Caco-2 (cell line): ENCODE data around the gene ABCA4. TPM values are rescaled to one million over a fixed set of nuclear protein-coding genes. Genes with fewer than 3 reads are reported as not detected.

Experiments
- BruUV-seq: library from RNA; stranded (reverse); fragments of 400-500 nt; replicated peaks from 2 replicates; lab custom pipeline; 2021; lab: Mats Ljungman, UMichigan
- CTCF ChIA-PET: fragments of 300-600 bp; sonication (Branson Sonifier 250); formaldehyde crosslinking; loops from one replicate; lab custom pipeline; 2022; ENCODE audit warnings: antibody characterized with exemption; lab: Charles Lee
- POLR2A ChIA-PET: fragments of 300-600 bp; sonication (Branson Sonifier 250); formaldehyde crosslinking; loops from one replicate; lab custom pipeline; 2022; ENCODE audit warnings: antibody characterized with exemption; lab: Charles Lee
- DNase-seq, 2 experiments: peaks; one replicate each; pipeline versions ENCODE4 v3.0.0 to v3.0.0-alpha.2; 2020 to 2022
- H3K27me3 ChIP-seq: replicated peaks from 2 replicates; pipeline ENCODE4 v1.6.0; 2011; ENCODE audit warnings: low read length; ENCODE audit not compliant: control insufficient read depth, insufficient read depth
- H3K36me3 ChIP-seq: 2 replicates; pipeline ENCODE4 v1.5.1; 2011; ENCODE audit warnings: low read length; ENCODE audit not compliant: control insufficient read depth, insufficient read depth
- H3K4me1 ChIP-seq: fragments of 250-450 bp; sonication (Bioruptor Pico); 2 replicates; pipeline ENCODE4 v1.5.1; 2020; ENCODE audit warnings: mild to moderate bottlenecking
- H3K4me3 ChIP-seq: 2 replicates; pipeline ENCODE4 v1.5.1; 2011; ENCODE audit warnings: low read depth, mild to moderate bottlenecking, control low read depth, low read length
- H3K9me3 ChIP-seq: fragments of 250-450 bp; sonication (Bioruptor Pico); 2 replicates; pipeline ENCODE4 v1.5.1; 2020; ENCODE audit warnings: mild to moderate bottlenecking, moderate library complexity
- H3K27ac Mint-ChIP-seq: one replicate; pipeline ENCODE4 v1.8.0; 2022; ENCODE audit warnings: mixed read lengths; ENCODE audit not compliant: unreplicated experiment
- H3K27me3 Mint-ChIP-seq: one replicate; pipeline ENCODE4 v1.8.0; 2022; ENCODE audit warnings: mixed read lengths; ENCODE audit not compliant: insufficient read depth, unreplicated experiment
- H3K36me3 Mint-ChIP-seq: one replicate; pipeline ENCODE4 v1.8.0; 2022; ENCODE audit warnings: mild to moderate bottlenecking, mixed read lengths; ENCODE audit not compliant: insufficient read depth, unreplicated experiment
- H3K4me1 Mint-ChIP-seq: one replicate; pipeline ENCODE4 v1.8.0; 2022; ENCODE audit warnings: low read depth, mixed read lengths; ENCODE audit not compliant: unreplicated experiment
- H3K4me3 Mint-ChIP-seq: one replicate; pipeline ENCODE4 v1.8.0; 2022; ENCODE audit warnings: mild to moderate bottlenecking, moderate library complexity, mixed read lengths; ENCODE audit not compliant: unreplicated experiment
- H3K9me3 Mint-ChIP-seq: one replicate; pipeline ENCODE4 v1.8.0; 2022; ENCODE audit warnings: mixed read lengths; ENCODE audit not compliant: unreplicated experiment
- intact Hi-C: fragments of 100-400 bp; cut with micrococcal nuclease; formaldehyde crosslinking; loops from one replicate; pipeline ENCODE4 v1.10.0; 2022; ENCODE audit not compliant: unreplicated experiment
- total RNA-seq: library from RNA; stranded (reverse); gene quantifications from 2 replicates; pipeline ENCODE4 v1.2.3, GENCODE V29; 2022
- TF ChIP-seq, protein P1 (sequence below), 2 experiments: fragments of 200-600 bp in 1 of 2; IDR thresholded peaks; 1 replicate in 1 of 2; 2 replicates in 1 of 2; pipeline versions ENCODE4 v1.5.1 to v1.8.0; 2011 to 2022; ENCODE audit warnings: antibody characterized with exemption in 1 of 2, control low read depth in 1 of 2, inconsistent platforms in 1 of 2, low read depth in 1 of 2, low read length in 1 of 2, mild to moderate bottlenecking in 1 of 2, moderate library complexity in 1 of 2; ENCODE audit not compliant: insufficient read depth in 1 of 2, severe bottlenecking in 1 of 2, unreplicated experiment in 1 of 2

The ABCA4 gene
- total RNA-seq, 1 experiment from 2014 or later: 1.8 TPM

DNA sequence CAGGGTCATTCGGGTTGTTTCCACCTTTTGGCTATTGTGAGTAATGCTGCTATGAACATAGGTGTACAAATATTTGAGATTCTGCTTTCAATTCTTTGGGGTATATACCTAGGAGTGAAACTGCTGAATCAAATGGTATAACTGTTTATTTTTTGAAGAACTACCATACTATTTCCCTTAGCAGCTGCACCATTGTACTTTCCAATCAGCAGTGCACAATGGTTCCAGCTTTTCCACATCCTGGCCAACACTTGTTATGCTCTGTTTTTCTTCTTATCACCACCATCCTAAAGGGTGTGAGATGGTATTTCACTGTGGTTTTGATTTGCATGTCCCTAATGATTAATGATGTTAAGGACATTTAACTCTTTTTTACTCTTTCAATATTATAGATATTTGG is 3.6 kb upstream of the ABCA4 start:
- DNase-seq: no peak
- H3K4me1 Mint-ChIP-seq: peaks cover 17% of the 10 kb centered on the region
- TF ChIP-seq, protein P1, sequence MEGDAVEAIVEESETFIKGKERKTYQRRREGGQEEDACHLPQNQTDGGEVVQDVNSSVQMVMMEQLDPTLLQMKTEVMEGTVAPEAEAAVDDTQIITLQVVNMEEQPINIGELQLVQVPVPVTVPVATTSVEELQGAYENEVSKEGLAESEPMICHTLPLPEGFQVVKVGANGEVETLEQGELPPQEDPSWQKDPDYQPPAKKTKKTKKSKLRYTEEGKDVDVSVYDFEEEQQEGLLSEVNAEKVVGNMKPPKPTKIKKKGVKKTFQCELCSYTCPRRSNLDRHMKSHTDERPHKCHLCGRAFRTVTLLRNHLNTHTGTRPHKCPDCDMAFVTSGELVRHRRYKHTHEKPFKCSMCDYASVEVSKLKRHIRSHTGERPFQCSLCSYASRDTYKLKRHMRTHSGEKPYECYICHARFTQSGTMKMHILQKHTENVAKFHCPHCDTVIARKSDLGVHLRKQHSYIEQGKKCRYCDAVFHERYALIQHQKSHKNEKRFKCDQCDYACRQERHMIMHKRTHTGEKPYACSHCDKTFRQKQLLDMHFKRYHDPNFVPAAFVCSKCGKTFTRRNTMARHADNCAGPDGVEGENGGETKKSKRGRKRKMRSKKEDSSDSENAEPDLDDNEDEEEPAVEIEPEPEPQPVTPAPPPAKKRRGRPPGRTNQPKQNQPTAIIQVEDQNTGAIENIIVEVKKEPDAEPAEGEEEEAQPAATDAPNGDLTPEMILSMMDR (IDR thresholded peaks at IDR 0.05; ENCODE audit: insufficient read depth in 1 of 2, low read depth in 1 of 2, low read length in 1 of 2, severe bottlenecking in 1 of 2, unreplicated experiment in 1 of 2): no peak
- CTCF ChIA-PET: no interaction called here
- no peaks in the 10 kb centered on the region for H3K27me3 Mint-ChIP-seq
- no TSS peak for BruUV-seq
- no peaks in the 10 kb centered on the region for H3K9me3 Mint-ChIP-seq
- H3K36me3 Mint-ChIP-seq: peaks cover 5% of the 10 kb centered on the region
- peaks cover 33% of the 10 kb centered on the region for H3K4me1 ChIP-seq
- POLR2A ChIA-PET: no interaction called here
- no peak overlapping the region for H3K4me3 Mint-ChIP-seq
- H3K9me3 ChIP-seq: no peaks in the 10 kb centered on the region
- no peak overlapping the region for H3K27ac Mint-ChIP-seq
- H3K4me3 ChIP-seq: no peak overlapping the region
- H3K27me3 ChIP-seq: no peaks in the 10 kb centered on the region
- no peaks in the 10 kb centered on the region for H3K36me3 ChIP-seq
- intact Hi-C loops: no loop called here

DNA sequence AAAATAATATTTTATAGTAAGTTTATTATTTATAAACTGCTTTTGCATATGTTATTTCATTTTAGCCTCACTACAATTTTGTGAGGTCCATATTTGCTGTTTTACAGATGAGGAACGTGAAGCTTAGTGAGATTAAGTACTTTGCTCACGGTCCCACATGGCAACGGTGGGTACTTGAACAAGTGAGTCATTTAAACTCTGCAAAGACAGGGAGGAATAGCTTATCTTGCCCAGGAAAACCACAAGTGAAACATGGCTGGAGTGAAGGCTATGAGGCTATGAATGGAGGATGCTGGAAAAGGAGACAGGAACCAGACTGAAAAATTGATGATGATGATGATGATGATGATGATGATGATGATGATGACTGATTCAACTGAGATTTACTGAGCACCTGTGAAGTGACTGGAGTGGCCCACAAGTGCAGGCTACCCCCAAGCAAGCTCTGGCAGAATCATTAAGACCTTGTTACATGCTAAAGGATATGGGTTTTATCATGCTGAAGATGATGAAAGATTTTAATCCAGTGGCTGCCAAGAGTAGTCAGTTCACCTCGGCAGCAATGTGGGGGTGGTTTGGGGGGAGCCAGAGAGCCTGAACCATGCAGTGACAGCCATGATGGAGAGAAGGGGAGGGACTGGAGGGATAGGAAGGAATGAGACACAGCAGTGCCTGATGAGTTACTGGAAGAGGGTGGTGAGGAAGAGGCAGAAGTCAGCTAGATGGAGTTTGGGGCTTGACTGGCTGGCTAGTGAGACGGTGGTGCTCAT is 1.4 kb upstream of the ABCA4 start:
- no peak for DNase-seq
- peaks cover 5% of the 10 kb centered on the region for H3K36me3 Mint-ChIP-seq
- Histone ChIP-seq H3K4me3 (no peak overlapping the region), H3K4me1 (peaks cover 49% of the 10 kb centered on the region), H3K9me3 (no peaks in the 10 kb centered on the region), H3K36me3 (no peaks in the 10 kb centered on the region), H3K27me3 (no peaks in the 10 kb centered on the region)
- no peaks in the 10 kb centered on the region for H3K27me3 Mint-ChIP-seq
- H3K9me3 Mint-ChIP-seq: no peaks in the 10 kb centered on the region
- H3K4me1 Mint-ChIP-seq: peaks cover 15% of the 10 kb centered on the region
- TF ChIP-seq, protein P1 (IDR thresholded peaks at IDR 0.05; ENCODE audit: insufficient read depth in 1 of 2, low read depth in 1 of 2, low read length in 1 of 2, severe bottlenecking in 1 of 2, unreplicated experiment in 1 of 2): no peak
- no peak overlapping the region for H3K4me3 Mint-ChIP-seq
- BruUV-seq: no TSS peak
- POLR2A ChIA-PET: no interaction called here
- H3K27ac Mint-ChIP-seq: no peak overlapping the region
- CTCF ChIA-PET: no interaction called here
- intact Hi-C loops: no loop called here

- TF ChIP-seq, protein P1 (IDR thresholded peaks at IDR 0.05; ENCODE audit: insufficient read depth in 1 of 2, low read depth in 1 of 2, low read length in 1 of 2, severe bottlenecking in 1 of 2, unreplicated experiment in 1 of 2): no peak
- BruUV-seq: no TSS peak
- Mint-ChIP-seq H3K27ac (no peak overlapping the region), H3K27me3 (no peaks in the 10 kb centered on the region), H3K4me1 (peaks cover 25% of the 10 kb centered on the region), H3K4me3 (peak overlapping the region; percentile 37), H3K36me3 (peaks cover 5% of the 10 kb centered on the region), H3K9me3 (no peaks in the 10 kb centered on the region)
- no peak for DNase-seq
- ChIA-PET POLR2A (no interaction called here), CTCF (no interaction called here)
- H3K4me3 ChIP-seq: no peak overlapping the region
- H3K4me1 ChIP-seq: peaks cover 52% of the 10 kb centered on the region
- intact Hi-C loops: no loop called here
- H3K36me3 ChIP-seq: no peaks in the 10 kb centered on the region
- H3K27me3 ChIP-seq: no peaks in the 10 kb centered on the region
- no peaks in the 10 kb centered on the region for H3K9me3 ChIP-seq
These were observed 468 bp upstream of the ABCA4 start for GRCh38 chr1:94121411-94121821.
